ENCODE measurements around the gene FMO2.
A peak's percentile ranks its signal among the peaks of the same experiment; 100 is the strongest.

The FMO2 gene

GRCh38 chr1:171251042-171251951, 66.2 kb downstream of the FMO2 start:
- FAIRE-seq = peak; percentile 38
- no peak for DNase-seq (ENCODE audit: extremely low spot score, insufficient read length, low read depth)

- DNase-seq (ENCODE audit: extremely low spot score, insufficient read length, low read depth) (no peak), FAIRE-seq (no peak)
Measured at GRCh38 chr1:171251952-171252300, 66.8 kb downstream of the FMO2 start.

- DNase-seq (ENCODE audit: extremely low spot score, insufficient read length, low read depth) (peak; percentile 11), FAIRE-seq (peak; percentile 33)
Measured at GRCh38 chr1:171252482-171252881, 67.4 kb downstream of the FMO2 start.

GRCh38 chr1:171254859-171255258, 69.8 kb downstream of the FMO2 start:
- DNase-seq (ENCODE audit: extremely low spot score, insufficient read length, low read depth) (no peak), FAIRE-seq (no peak)

GRCh38 chr1:171256940-171257606, 72.0 kb downstream of the FMO2 start:
- DNase-seq (ENCODE audit: extremely low spot score, insufficient read length, low read depth) (no peak), FAIRE-seq (no peak)

GRCh38 chr1:171257607-171258076, 72.5 kb downstream of the FMO2 start:
- no peak for DNase-seq (ENCODE audit: extremely low spot score, insufficient read length, low read depth)
- FAIRE-seq = no peak

GRCh38 chr1:171258429-171258828, 73.3 kb downstream of the FMO2 start:
- FAIRE-seq (no peak), DNase-seq (ENCODE audit: extremely low spot score, insufficient read length, low read depth) (no peak)

GRCh38 chr1:171258943-171259342, 73.8 kb downstream of the FMO2 start:
- no peak for DNase-seq (ENCODE audit: extremely low spot score, insufficient read length, low read depth)
- FAIRE-seq = no peak
